NCI-H146 (cell line): Measurements from ENCODE around the gene AQP6.

ENCODE experiments used
- DNase-seq: peaks from one replicate; lab custom pipeline; 2025; lab: John Stamatoyannopoulos, UW

Gene AQP6

GRCh38 chr12:49998453-49998852 lies 25.7 kb downstream of the AQP6 start:
- no peak for DNase-seq

GRCh38 chr12:50003595-50003994 lies 30.8 kb downstream of the AQP6 start:
- no peak for DNase-seq

GRCh38 chr12:50004696-50005095 lies 31.9 kb downstream of the AQP6 start:
- DNase-seq: no peak

GRCh38 chr12:50005175-50005574 lies 32.4 kb downstream of the AQP6 start:
- no peak for DNase-seq

- DNase-seq: no peak
Measured at GRCh38 chr12:50006280-50006679, 33.5 kb downstream of the AQP6 start.

GRCh38 chr12:50006754-50007442 lies 34.2 kb downstream of the AQP6 start:
- DNase-seq: peak; percentile 47

GRCh38 chr12:50013361-50014147 lies 40.8 kb downstream of the AQP6 start:
- no peak for DNase-seq

GRCh38 chr12:50014342-50014741 lies 41.6 kb downstream of the AQP6 start:
- DNase-seq: no peak

GRCh38 chr12:50016501-50017475 lies 44.0 kb downstream of the AQP6 start:
- DNase-seq: no peak

GRCh38 chr12:50017641-50018040 lies 44.9 kb downstream of the AQP6 start:
- DNase-seq: no peak

- no peak for DNase-seq
Measured at GRCh38 chr12:50018154-50018553, 45.4 kb downstream of the AQP6 start.

GRCh38 chr12:50018968-50019367 lies 46.2 kb downstream of the AQP6 start:
- no peak for DNase-seq

- no peak for DNase-seq
Measured at GRCh38 chr12:50019524-50019923, 46.8 kb downstream of the AQP6 start.

- DNase-seq: no peak
Measured at GRCh38 chr12:50021031-50021430, 48.3 kb downstream of the AQP6 start.

GRCh38 chr12:50022903-50023302 lies 50.2 kb downstream of the AQP6 start:
- DNase-seq: no peak

- DNase-seq: no peak
Measured at GRCh38 chr12:50024227-50024626, 51.5 kb downstream of the AQP6 start.

GRCh38 chr12:50024805-50025186 lies 52.0 kb downstream of the AQP6 start:
- DNase-seq: peak; percentile 53

GRCh38 chr12:50025187-50026059 lies 52.7 kb downstream of the AQP6 start, which contains the start of gene RACGAP1:
Gene RACGAP1, minus strand, starts transcription at chr12:50025494. Its CDS starts 8,779 bp downstream, at chr12:50016715.
- peak; percentile 100 for DNase-seq

GRCh38 chr12:50026691-50027090 lies 53.9 kb downstream of the AQP6 start:
- DNase-seq: no peak
